DMS79 treated with DMSO at 0.1 percent for 48 hours (cell line): ENCODE results near the gene CCDC14.
"Not testable (repeated sequence)": the region's sequence is repeated elsewhere in the genome, so short reads cannot be mapped to it uniquely, and the experiment has no call there.

Experiments
- DNase-seq: peaks from one replicate; lab custom pipeline; 2025; lab: John Stamatoyannopoulos, UW

CCDC14 gene

GRCh38 chr3:123899300-123899865, 61.6 kb downstream of the CCDC14 start:
- DNase-seq = no peak

DNA sequence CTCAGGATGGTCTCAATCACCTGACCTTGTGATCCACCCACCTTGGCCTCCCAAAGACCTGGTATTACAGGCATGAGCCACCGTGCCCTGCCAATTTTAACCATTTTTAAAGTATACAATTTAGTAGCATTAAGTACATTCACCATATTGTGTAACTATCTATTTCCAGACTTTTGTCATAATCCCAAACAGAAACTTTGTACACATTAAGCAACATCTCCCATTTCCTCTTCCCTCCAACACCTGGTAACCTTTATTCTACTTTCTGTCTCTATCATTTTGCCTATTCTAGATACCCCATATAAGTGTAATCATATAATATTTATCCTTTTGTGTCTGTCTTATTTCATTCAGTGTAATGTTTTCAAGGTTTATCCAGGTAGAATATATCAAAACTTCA, 68.0 kb downstream of the CCDC14 start:
- no peak for DNase-seq

DNA sequence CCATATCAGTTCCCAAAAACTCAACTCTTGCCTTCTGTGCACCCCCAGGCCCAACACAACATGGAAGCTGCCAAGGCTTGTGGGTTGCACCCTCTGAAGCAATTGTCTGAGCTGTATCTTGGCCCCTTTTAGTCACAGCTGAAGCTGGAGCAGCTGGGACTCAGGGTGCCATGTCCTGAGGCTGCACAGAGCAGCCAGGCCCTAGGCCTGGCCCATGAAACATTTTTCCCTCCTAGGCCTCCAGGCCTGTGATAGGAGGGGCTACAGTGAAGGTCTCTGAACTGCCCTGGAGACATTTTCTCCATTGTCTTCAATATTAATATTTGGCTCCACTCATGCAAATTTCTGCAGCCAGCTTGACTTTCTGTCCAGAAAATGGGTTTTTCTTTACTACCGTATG, 68.8 kb downstream of the CCDC14 start:
- no peak for DNase-seq

DNA sequence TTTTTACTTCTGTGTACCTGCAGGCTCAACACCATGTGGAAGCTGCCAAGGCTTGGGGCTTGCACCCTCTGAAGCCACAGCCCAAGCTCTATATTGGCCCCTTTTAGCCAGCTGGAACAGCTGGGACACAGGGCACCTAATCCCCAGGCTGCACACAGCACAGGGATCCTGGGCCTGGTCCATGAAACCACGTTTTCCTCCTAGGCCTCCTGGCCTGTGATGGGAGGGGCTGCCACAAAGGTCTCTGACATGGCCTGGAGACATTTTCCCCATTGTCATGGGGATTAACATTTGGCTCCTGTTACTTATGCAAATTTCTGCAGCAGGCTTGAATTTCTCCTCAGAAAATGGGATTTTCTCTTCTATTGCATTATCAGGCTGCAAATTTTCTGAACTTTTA, 70.0 kb downstream of the CCDC14 start:
- not testable (repeated sequence) for DNase-seq

DNA sequence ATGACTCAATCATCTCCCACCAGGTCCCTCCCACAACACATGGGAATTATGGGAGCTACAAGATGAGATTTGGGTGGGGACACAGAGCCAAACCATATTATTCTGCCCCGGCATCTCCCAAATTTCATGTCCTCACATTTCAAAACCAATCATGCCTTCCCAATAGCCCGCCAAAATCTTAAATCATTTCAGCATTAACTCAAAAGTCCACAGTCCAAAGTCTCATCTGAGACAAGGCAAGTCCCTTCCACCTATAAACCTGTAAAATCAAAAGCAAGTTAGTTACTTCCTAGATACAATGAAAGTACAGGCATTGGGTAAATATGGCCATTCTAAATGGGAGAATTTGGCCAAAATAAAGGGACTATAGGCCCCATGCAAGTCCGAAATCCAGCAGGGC, 70.9 kb downstream of the CCDC14 start:
- DNase-seq = not testable (repeated sequence)

GRCh38 chr3:123884993-123885392, 76.0 kb downstream of the CCDC14 start:
- no peak for DNase-seq

DNA sequence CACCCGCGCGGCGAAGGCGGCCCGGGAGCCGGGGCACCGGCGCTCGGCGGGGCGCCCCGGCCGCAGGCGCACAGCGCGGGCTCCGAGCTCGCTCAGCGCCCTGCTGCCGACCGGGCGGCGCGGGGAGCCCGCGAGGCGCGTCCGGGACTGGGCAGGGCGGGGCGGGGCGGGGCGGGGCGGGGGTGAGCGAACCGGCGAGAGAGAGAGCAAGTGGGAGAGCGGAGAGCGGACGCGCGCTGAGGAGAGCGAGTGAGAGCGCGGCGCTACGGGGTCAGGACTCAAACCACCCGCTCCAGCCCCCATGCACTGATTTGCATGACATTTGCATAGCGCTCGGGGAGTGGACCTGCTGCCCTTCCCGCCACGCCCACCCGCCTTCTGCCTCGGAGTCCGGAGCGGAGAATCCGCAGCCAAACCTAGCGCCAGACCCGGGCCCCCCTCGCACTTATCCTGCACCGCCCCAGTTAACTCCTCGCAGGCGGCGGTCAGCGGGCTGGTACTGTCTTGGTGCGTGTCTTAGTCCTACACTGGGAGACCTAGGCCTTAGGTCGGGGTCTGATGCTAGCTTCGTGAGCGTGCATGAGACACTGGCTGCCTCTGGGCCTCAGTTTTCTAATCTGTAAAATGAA, 76.7 kb downstream of the CCDC14 start, which contains the start of gene MYLK:
MYLK (minus strand) TSS at position 130 of the 629 bp plus-strand sequence. CDS start 90,491 bp downstream, outside the sequence.
- DNase-seq = peak; percentile 42

- no peak for DNase-seq
Observed at GRCh38 chr3:123883701-123884202, 77.3 kb downstream of the CCDC14 start.

- DNase-seq = peak; percentile 22
Observed at GRCh38 chr3:123883111-123883510, 77.9 kb downstream of the CCDC14 start.

DNA sequence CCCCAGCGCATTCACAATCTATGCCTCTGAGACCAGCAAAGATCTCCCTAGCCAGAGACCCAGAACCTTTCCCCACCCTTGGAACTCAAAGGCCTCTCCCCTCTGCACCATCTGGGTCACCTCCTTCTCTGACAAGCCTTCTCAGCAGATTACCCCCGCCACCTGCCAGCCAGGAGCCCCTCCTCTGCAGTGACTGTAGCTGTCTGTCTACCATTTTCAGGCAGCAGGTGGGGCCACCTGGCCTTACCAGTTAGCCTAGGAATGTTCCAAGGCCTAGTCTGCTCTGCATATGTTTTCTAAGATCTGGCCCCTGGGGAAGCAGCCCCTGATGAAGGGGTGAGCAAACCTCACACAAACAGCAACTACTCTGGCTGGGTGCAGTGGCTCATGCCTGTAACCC, 79.3 kb downstream of the CCDC14 start:
- DNase-seq = no peak

DNA sequence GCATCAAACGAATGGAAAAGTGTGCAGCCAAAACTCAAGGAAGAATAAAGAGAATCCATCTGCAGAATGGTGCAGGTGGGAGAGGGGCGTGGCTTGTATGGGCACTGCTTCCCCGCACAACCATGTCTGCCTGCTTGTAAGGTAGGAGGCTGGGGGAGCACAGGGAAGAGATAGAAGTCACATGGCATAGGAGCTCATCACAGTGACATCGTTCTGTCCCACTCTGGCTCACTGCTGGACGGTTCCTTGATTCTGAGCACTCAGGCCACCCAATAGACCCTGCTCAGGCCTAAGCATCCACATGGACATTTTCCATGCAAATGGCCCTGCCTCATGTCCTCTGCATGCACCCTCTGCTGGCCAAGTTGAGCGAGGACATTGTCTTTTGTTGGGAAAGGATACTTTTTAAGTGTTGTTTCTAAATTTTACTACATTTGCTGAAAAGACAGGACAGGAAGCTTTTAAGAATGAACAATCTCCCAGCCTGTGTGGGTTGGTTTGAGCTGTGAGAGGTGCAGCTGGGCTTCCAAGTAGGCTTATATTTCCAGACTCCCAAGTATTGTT, 79.9 kb downstream of the CCDC14 start:
- DNase-seq = no peak

GRCh38 chr3:123878807-123879206, 82.2 kb downstream of the CCDC14 start:
- DNase-seq = no peak

GRCh38 chr3:123877965-123878364, 83.1 kb downstream of the CCDC14 start:
- no peak for DNase-seq

GRCh38 chr3:123877466-123877865, 83.6 kb downstream of the CCDC14 start:
- no peak for DNase-seq

GRCh38 chr3:123876858-123877257, 84.2 kb downstream of the CCDC14 start:
- DNase-seq = no peak

DNA sequence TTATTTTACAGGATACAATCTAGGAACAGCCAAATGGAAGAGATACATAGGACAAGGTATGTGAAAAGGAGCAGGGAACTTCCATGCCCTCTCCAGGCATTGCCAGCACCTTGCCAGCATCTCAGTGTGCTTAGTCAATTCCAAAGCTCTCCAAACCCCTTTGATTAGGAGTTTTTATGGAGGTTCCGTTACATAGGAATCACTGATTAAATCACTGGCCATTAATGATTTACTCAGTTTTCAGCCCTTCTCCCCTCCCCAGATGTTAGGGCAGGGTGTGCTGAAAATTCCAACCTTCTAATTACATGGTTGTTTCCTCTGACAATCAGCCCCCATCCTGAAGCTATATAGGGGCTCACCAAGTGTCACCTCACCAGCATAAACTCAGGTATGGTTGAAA, 88.4 kb downstream of the CCDC14 start:
- DNase-seq = no peak

DNA sequence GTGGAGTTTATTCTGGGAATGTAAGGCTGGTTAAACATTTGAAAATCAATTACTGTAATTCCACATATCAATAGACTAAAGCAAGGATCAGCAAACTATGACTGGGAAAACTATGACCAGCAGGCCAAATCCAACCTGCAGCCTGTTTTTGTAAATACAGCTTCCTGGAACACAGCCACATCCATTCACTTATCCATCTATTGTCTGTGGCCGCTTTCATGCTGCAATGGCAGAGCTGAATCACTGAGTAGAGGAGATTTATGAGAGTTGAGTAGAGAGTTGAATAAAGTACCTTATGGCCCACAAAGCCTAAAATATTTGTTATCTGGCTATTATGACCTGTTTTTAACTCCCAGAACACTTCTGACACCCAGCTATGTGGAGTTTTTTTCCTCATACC, 89.1 kb downstream of the CCDC14 start:
- peak; percentile 75 for DNase-seq

DNA sequence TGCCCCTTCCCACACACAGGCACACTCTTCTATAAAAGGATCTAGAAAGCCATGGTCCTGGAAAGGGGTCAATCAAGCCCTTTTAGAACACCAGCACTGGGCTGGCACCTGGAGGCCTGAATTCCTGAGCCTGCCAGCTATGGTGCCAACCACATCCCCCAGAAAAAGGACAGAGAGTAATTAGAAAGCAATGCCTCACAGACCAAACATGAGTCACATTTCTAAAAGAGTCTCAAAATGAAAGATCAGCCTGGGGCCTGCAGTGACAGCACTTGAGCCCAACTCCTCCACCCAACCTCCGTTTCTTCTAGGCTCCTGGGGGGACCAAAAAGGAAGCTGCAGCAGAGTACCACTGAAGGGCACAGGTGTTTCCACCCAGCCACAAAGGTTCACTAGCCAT, 91.0 kb downstream of the CCDC14 start:
- no peak for DNase-seq

DNA sequence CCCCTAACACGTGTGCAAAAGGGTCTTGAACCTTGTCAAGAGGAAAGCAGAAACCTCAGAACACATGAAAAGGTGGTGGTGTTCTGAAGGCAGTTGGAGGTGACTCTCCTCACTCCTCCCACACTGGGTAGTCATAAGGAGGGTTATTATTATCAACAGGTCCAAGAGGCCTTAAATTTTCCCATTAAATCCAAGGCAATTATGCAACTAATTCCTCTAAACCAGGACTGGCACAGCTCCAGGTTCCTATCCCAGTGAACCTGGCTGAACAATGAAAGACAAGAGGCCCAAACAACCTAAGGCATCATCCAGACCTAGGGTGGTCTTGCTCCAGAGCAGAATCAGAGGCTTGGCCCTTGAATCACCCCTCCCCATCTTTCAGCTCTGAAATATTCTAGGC, 91.9 kb downstream of the CCDC14 start:
- DNase-seq = no peak

DNA sequence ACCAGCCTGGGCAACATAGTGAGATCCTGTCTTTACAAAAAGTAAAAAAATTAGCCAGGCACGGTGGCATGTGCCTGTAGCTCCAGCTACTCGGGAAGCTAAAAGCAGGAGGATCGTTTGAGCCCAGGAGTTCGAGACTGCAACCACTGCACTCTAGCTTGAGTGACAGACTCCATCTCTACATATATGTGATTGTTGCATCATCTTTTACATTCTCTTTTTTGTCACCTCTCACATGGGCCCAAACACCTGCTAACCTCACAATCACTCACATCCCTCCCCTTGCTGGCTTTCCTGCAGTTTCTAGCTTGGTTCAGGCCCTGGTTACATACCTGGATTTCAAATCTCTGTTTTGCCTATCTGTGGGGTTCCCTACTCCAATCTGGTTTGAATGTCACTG, 96.3 kb downstream of the CCDC14 start:
- DNase-seq = no peak
